ENCODE measurements around the gene TSHZ3. TPM values are rescaled to one million over a fixed set of nuclear protein-coding genes. Genes with fewer than 3 reads are reported as not detected.

Gene TSHZ3
- total RNA-seq, 4 donors from 2014 or later: 15.0 to 18.8 (median 18.1) TPM

- peaks cover 15 to 16% of the 10 kb centered on the region in 2 donors for H3K4me1 ChIP-seq
- no peaks in the 10 kb centered on the region for H3K27me3 ChIP-seq
Observed at GRCh38 chr19:31352782-31353651, 3.8 kb upstream of the TSHZ3 start.

DNA sequence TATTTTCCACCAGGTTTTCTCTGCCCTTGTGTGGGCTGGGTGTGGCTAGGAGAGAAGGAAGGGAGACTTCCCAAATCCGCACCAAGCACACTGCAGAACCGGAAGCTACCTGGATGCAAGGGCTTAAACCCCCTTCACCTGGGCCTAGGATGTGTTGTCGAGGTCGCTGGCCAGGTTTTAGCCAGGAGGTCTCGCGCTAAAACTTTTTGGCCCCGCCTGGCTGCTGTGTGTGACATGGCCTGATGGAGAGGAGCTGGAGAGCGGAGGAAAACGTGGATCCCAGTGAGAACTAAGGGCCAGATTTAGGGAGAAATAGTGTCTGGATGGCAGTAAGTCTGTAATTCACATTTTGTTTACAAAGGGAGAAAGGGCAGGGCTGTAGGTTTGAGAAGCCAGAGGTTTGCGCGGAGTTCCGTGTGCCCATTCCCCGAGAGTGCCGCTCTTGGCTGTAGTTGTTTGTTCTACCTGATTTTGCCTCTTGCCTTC, 3.1 kb upstream of the TSHZ3 start:
- Histone ChIP-seq H3K4me1 (peaks cover 21 to 22% of the 10 kb centered on the region in 2 donors), H3K36me3 (no peaks in the 10 kb centered on the region), H3K4me3 (replicated peaks in 1 of 3) (no peak overlapping the region), H3K27me3 (no peaks in the 10 kb centered on the region), H3K27ac (no peak overlapping the region), H3K9me3 (no peaks in the 10 kb centered on the region)
- 83 to 89% methylated on average over 14 of the region's 14 CpGs for WGBS, 2 donors
- no peak for TF ChIP-seq POLR2A (IDR thresholded peaks at IDR 0.05)
- TF ChIP-seq, protein P1, sequence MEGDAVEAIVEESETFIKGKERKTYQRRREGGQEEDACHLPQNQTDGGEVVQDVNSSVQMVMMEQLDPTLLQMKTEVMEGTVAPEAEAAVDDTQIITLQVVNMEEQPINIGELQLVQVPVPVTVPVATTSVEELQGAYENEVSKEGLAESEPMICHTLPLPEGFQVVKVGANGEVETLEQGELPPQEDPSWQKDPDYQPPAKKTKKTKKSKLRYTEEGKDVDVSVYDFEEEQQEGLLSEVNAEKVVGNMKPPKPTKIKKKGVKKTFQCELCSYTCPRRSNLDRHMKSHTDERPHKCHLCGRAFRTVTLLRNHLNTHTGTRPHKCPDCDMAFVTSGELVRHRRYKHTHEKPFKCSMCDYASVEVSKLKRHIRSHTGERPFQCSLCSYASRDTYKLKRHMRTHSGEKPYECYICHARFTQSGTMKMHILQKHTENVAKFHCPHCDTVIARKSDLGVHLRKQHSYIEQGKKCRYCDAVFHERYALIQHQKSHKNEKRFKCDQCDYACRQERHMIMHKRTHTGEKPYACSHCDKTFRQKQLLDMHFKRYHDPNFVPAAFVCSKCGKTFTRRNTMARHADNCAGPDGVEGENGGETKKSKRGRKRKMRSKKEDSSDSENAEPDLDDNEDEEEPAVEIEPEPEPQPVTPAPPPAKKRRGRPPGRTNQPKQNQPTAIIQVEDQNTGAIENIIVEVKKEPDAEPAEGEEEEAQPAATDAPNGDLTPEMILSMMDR (IDR thresholded peaks at IDR 0.05): no peak
- DNase-seq: no peak
- intact Hi-C loops (cut with DNase I): no loop called here

More at GRCh38 chr19:31352782-31353651, 3.8 kb upstream of the TSHZ3 start:
- DNase-seq: no peak
- intact Hi-C loops (cut with DNase I): no loop called here
- 77 to 82% methylated on average over 43 of the region's 43 CpGs for WGBS, 2 donors
- TF ChIP-seq POLR2A (IDR thresholded peaks at IDR 0.05): no peak
- TF ChIP-seq, protein P1 (IDR thresholded peaks at IDR 0.05): no peak
- Histone ChIP-seq H3K27ac (no peak overlapping the region), H3K4me3 (replicated peaks in 1 of 3) (no peak overlapping the region), H3K9me3 (no peaks in the 10 kb centered on the region), H3K36me3 (no peaks in the 10 kb centered on the region)

GRCh38 chr19:31351855-31352195, 2.6 kb upstream of the TSHZ3 start:
- WGBS, 2 donors: 27 to 53% methylated on average over 16 to 28 of the region's 29 CpGs
- no peaks in the 10 kb centered on the region for H3K27me3 ChIP-seq
- DNase-seq: no peak
- intact Hi-C loops (cut with DNase I): no loop called here
- no peaks in the 10 kb centered on the region for H3K9me3 ChIP-seq
- peaks cover 26 to 27% of the 10 kb centered on the region in 2 donors for H3K4me1 ChIP-seq
- H3K27ac ChIP-seq: peak overlapping the region in 1 of 3 donors; percentile 66
- TF ChIP-seq POLR2A (IDR thresholded peaks at IDR 0.05): no peak
- TF ChIP-seq, protein P1 (IDR thresholded peaks at IDR 0.05): no peak
- peak overlapping the region in 2 of 3 donors; percentile 53 to 97 for H3K4me3 ChIP-seq (replicated peaks in 1 of 3)
- H3K36me3 ChIP-seq: no peaks in the 10 kb centered on the region

GRCh38 chr19:31351056-31351854, 2.0 kb upstream of the TSHZ3 start:
- peaks cover 25 to 29% of the 10 kb centered on the region in 2 donors for H3K4me1 ChIP-seq
- H3K27me3 ChIP-seq: no peaks in the 10 kb centered on the region
- 3 to 4% methylated on average over 31 to 40 of the region's 72 CpGs for WGBS, 2 donors
- H3K9me3 ChIP-seq: no peaks in the 10 kb centered on the region
- H3K4me3 ChIP-seq (replicated peaks in 1 of 3): peak overlapping the region; percentile 53 to 97 (median 86)
- DNase-seq: peak; percentile 44 to 46
- peak overlapping the region; percentile 39 to 66 (median 54) for H3K27ac ChIP-seq
- intact Hi-C loops (cut with DNase I): no loop called here
- TF ChIP-seq, protein P1 (IDR thresholded peaks at IDR 0.05): no peak
- no peak for TF ChIP-seq POLR2A (IDR thresholded peaks at IDR 0.05)
- H3K36me3 ChIP-seq: no peaks in the 10 kb centered on the region
